CD14-positive monocyte (primary cell): ENCODE measurements around the gene TREM1. TPM values are rescaled to one million over a fixed set of nuclear protein-coding genes. Genes with fewer than 3 reads are reported as not detected.
"Not testable (repeated sequence)": the region's sequence is repeated elsewhere in the genome, so short reads cannot be mapped to it uniquely, and the experiment has no call there.

Experiments
- DNase-seq, 3 donors: peaks; one replicate each; pipeline ENCODE4 v3.0.0-alpha.2; 2011 to 2022
- H2AFZ ChIP-seq: 2 replicates; pipeline ENCODE4 v1.6.0; 2012; ENCODE audit warnings: mild to moderate bottlenecking, low read depth, low read length, inconsistent platforms; ENCODE audit not compliant: insufficient read depth, poor library complexity, severe bottlenecking
- H3K27ac ChIP-seq, 2 donors: 1 replicate in 1 of 2; 2 replicates in 1 of 2; pipeline ENCODE4 v1.5.1; 2012 to 2013; ENCODE audit warnings: low read length in 2 of 2, control low read depth in 1 of 2, inconsistent platforms in 1 of 2, low read depth in 1 of 2, mild to moderate bottlenecking in 1 of 2
- H3K27me3 ChIP-seq, 2 donors: one replicate each; pipeline versions ENCODE4 v1.6.0 to v1.6.1; 2011 to 2013; ENCODE audit warnings: low read length in 2 of 2; ENCODE audit not compliant: control insufficient read depth in 2 of 2, insufficient read depth in 2 of 2
- H3K36me3 ChIP-seq, 2 donors: replicated peaks in 1 of 2; 1 replicate in 1 of 2; 2 replicates in 1 of 2; pipeline versions ENCODE4 v1.5.1 to v1.6.1; 2012 to 2013; ENCODE audit warnings: low read length in 2 of 2, control low read depth in 1 of 2, inconsistent platforms in 1 of 2, mild to moderate bottlenecking in 1 of 2; ENCODE audit not compliant: insufficient read depth in 2 of 2, control insufficient read depth in 1 of 2
- H3K4me1 ChIP-seq, 2 donors: 1 replicate in 1 of 2; 2 replicates in 1 of 2; pipeline versions ENCODE4 v1.5.1 to v1.6.1; 2012 to 2013; ENCODE audit warnings: low read length in 2 of 2, control low read depth in 1 of 2, inconsistent platforms in 1 of 2, mild to moderate bottlenecking in 1 of 2, moderate library complexity in 1 of 2; ENCODE audit not compliant: insufficient read depth in 2 of 2, control insufficient read depth in 1 of 2
- H3K4me2 ChIP-seq: replicated peaks from 2 replicates; pipeline ENCODE3; 2012; ENCODE audit warnings: low read length, moderate library complexity, mild to moderate bottlenecking; ENCODE audit not compliant: poor library complexity, severe bottlenecking; ENCODE audit errors: extremely low read depth
- H3K4me3 ChIP-seq, 3 experiments: fragments of 200-600 bp in 1 of 3; sonication (generic) in 1 of 3; replicated peaks in 1 of 3; 1 replicate in 2 of 3; 2 replicates in 1 of 3; pipeline ENCODE4 v1.5.1; 2011 to 2013; ENCODE audit warnings: low read length in 3 of 3, mild to moderate bottlenecking in 3 of 3, control low read depth in 2 of 3, low read depth in 2 of 3, inconsistent platforms in 1 of 3, moderate library complexity in 1 of 3
- H3K79me2 ChIP-seq: 2 replicates; pipeline ENCODE4 v1.6.0; 2012; ENCODE audit warnings: mild to moderate bottlenecking, control low read depth, inconsistent platforms, low read length, moderate library complexity; ENCODE audit not compliant: insufficient read depth
- H3K9ac ChIP-seq: 2 replicates; pipeline ENCODE4 v1.6.0; 2017; ENCODE audit warnings: low read length, mild to moderate bottlenecking; ENCODE audit not compliant: insufficient read depth, poor library complexity, severe bottlenecking
- H3K9me3 ChIP-seq, 2 donors: replicated peaks in 1 of 2; 1 replicate in 1 of 2; 2 replicates in 1 of 2; pipeline versions ENCODE4 v1.5.1 to v1.6.1; 2012 to 2013; ENCODE audit warnings: low read length in 2 of 2, control low read depth in 1 of 2; ENCODE audit not compliant: control insufficient read depth in 1 of 2, insufficient read depth in 1 of 2
- H4K20me1 ChIP-seq: 2 replicates; pipeline ENCODE4 v1.6.0; 2012; ENCODE audit warnings: mild to moderate bottlenecking, low read length, control low read depth, moderate library complexity; ENCODE audit not compliant: insufficient read depth
- H3K27ac Mint-ChIP-seq, 7 donors: one replicate each; pipeline ENCODE4 v1.8.0; 2020; ENCODE audit warnings: mild to moderate bottlenecking in 7 of 7, mixed read lengths in 7 of 7, moderate library complexity in 6 of 7, inconsistent platforms in 2 of 7
- H3K27me3 Mint-ChIP-seq, 3 donors: one replicate each; pipeline ENCODE4 v1.8.0; 2021 to 2022; ENCODE audit warnings: low read depth in 3 of 3, mild to moderate bottlenecking in 3 of 3, mixed read lengths in 3 of 3, moderate library complexity in 3 of 3, inconsistent platforms in 1 of 3
- H3K36me3 Mint-ChIP-seq, 2 donors: one replicate each; pipeline ENCODE4 v1.8.0; 2020; ENCODE audit warnings: mixed read lengths in 2 of 2, inconsistent platforms in 1 of 2, mild to moderate bottlenecking in 1 of 2
- H3K4me1 Mint-ChIP-seq: one replicate; pipeline ENCODE4 v1.8.0; 2020; ENCODE audit warnings: mild to moderate bottlenecking, mixed read lengths
- H3K4me3 Mint-ChIP-seq, 2 donors: one replicate each; pipeline ENCODE4 v1.8.0; 2020; ENCODE audit warnings: mild to moderate bottlenecking in 2 of 2, mixed read lengths in 2 of 2, moderate library complexity in 1 of 2
- H3K9me3 Mint-ChIP-seq, 7 donors: one replicate each; pipeline ENCODE4 v1.8.0; 2020 to 2022; ENCODE audit warnings: mixed read lengths in 7 of 7, mild to moderate bottlenecking in 6 of 7, moderate library complexity in 6 of 7, inconsistent platforms in 2 of 7
- CTCF ChIP-seq: fragments of 200-600 bp; IDR thresholded peaks from one replicate; pipeline ENCODE4 v1.8.0; 2022; ENCODE audit warnings: antibody characterized with exemption, mild to moderate bottlenecking
- WGBS: methylation state at CpG from one replicate; pipeline ENCODE4 v1.1.5; 2013; ENCODE audit warnings: missing lambda C conversion rate; ENCODE audit not compliant: insufficient coverage; 5-methylcytosine and 5-hydroxymethylcytosine counted together
- intact Hi-C, 2 donors: fragments of 100-400 bp; cut with micrococcal nuclease; formaldehyde crosslinking; loops; one replicate each; pipeline versions ENCODE4 v1.15.0 to v1.15.1; 2023
- polyA plus RNA-seq, 3 donors: library from polyadenylated mRNA; depleted of rRNA in 1 of 3; unstranded in 2 of 3; stranded (reverse) in 1 of 3; fragments of 300-500 nt in 2 of 3; fragments of >200 nt in 1 of 3; fragmentation: Illumina TruSeq in 2 of 3; gene quantifications; 1 replicate in 2 of 3; 2 replicates in 1 of 3; pipeline ENCODE4 v1.2.3, GENCODE V29; 2012 to 2021

TREM1 gene
- polyA plus RNA-seq, 3 donors = 175 to 303 (median 240) TPM

GRCh38 chr6:41247288-41247865 is 39.1 kb downstream of the TREM1 start:
- Histone ChIP-seq H3K4me1 (no peaks in the 10 kb centered on the region), H3K27ac (no peak overlapping the region), H4K20me1 (no peaks in the 10 kb centered on the region), H3K36me3 (no peaks in the 10 kb centered on the region), H3K79me2 (no peaks in the 10 kb centered on the region), H3K9me3 (no peaks in the 10 kb centered on the region), H3K4me2 (no peak overlapping the region), H3K27me3 (no peaks in the 10 kb centered on the region), H3K9ac (no peak overlapping the region), H3K4me3 (no peak overlapping the region), H2AFZ (no peak overlapping the region)
- Mint-ChIP-seq H3K4me3 (no peak overlapping the region), H3K27me3 (peaks cover 0 to 2% (median 0%) of the 10 kb centered on the region in 3 donors), H3K36me3 (peaks cover 0 to 10% of the 10 kb centered on the region in 2 donors), H3K9me3 (peaks cover 0 to 7% (median 2%) of the 10 kb centered on the region in 7 donors), H3K4me1 (peaks cover 14% of the 10 kb centered on the region), H3K27ac (peak overlapping the region in 1 of 7 donors; percentile 72)
- no peak for TF ChIP-seq CTCF
- DNase-seq = no peak
- WGBS = 95% methylated on average over 6 of the region's 9 CpGs
- intact Hi-C loops = no loop called here

GRCh38 chr6:41246529-41246928 is 40.0 kb downstream of the TREM1 start:
- H3K4me3 Mint-ChIP-seq, H3K27me3 ChIP-seq, H3K27me3 Mint-ChIP-seq, H3K27ac ChIP-seq, H4K20me1 ChIP-seq, H3K79me2 ChIP-seq, intact Hi-C loops, H2AFZ ChIP-seq, H3K9ac ChIP-seq, H3K9me3 ChIP-seq, DNase-seq, H3K27ac Mint-ChIP-seq, H3K4me2 ChIP-seq, H3K4me3 ChIP-seq, H3K9me3 Mint-ChIP-seq, H3K36me3 ChIP-seq, H3K4me1 ChIP-seq: not testable (repeated sequence)
- no CpG with 5 or more reads among the region's 4 CpGs for WGBS
- Mint-ChIP-seq H3K4me1 (peaks cover 14% of the 10 kb centered on the region), H3K36me3 (peaks cover 0 to 11% of the 10 kb centered on the region in 2 donors)
